Measurements from ENCODE around the gene ZFP62. TPM values are rescaled to one million over a fixed set of nuclear protein-coding genes. Genes with fewer than 3 reads are reported as not detected.
A peak's percentile ranks its signal among the peaks of the same experiment; 100 is the strongest.

Gene ZFP62
- total RNA-seq, 1 donor from 2014 or later, result 65.4 TPM

DNA sequence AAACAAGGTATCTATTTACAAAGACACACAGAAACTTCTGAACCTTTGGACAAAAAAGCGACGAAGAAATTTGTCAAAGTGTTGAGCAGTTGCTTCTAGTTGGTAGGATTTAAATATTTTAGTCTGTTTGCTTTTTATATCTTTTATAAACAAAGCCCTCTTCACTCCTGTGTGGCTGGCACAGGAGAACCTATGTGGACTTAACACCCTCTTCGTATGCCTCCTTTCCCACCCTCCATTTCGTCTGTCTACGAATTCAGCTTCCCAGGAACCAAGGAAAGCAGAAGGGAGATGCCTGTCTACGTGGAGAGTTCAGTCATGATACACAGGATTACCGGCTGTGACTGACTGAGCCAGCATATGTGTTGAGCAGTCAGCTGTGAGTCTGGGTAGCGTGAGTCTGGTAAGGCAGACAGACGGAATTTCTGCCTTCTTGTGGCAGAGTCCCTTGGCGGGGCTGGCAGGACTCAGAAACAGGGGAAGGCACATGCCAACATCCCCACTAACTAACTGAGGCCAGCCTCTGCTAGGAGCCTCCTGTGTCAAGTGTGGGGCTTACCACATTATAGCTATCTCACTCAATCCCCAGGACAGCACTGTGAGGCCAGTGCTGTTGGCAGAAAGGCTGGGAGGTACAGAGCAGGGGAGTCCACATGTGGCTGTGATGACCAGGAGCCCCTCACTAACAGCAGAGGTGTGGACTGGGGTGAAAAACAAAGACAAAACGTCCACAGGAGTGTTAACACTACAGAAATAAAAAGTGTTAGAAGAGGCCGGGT, 13.9 kb upstream of the ZFP62 start:
- Histone ChIP-seq H3K79me2 (ENCODE audit: low read depth) (no peaks in the 10 kb centered on the region), H3K36me3 (no peaks in the 10 kb centered on the region), H3K4me1 (peaks cover 12% of the 10 kb centered on the region), H3K27me3 (peaks cover 11% of the 10 kb centered on the region), H3K27ac (no peak overlapping the region), H3K4me3 (no peak overlapping the region), H3K4me2 (no peak overlapping the region), H4K20me1 (ENCODE audit: low read depth) (no peaks in the 10 kb centered on the region), H3K9ac (no peak overlapping the region), H3F3A (ENCODE audit: low read depth) (no peaks in the 10 kb centered on the region), H3K9me3 (ENCODE audit: low read depth) (no peaks in the 10 kb centered on the region), H2AFZ (replicated peaks) (no peak overlapping the region)
- Mint-ChIP-seq H3K27ac (no peak overlapping the region), H3K9me3 (peaks cover 3% of the 10 kb centered on the region), H3K36me3 (no peaks in the 10 kb centered on the region), H3K4me1 (peaks cover 10% of the 10 kb centered on the region), H3K27me3 (ENCODE audit: insufficient read depth, low read depth) (peaks cover 2% of the 10 kb centered on the region), H3K4me3 (no peak overlapping the region)
- TF ChIP-seq, protein P1, sequence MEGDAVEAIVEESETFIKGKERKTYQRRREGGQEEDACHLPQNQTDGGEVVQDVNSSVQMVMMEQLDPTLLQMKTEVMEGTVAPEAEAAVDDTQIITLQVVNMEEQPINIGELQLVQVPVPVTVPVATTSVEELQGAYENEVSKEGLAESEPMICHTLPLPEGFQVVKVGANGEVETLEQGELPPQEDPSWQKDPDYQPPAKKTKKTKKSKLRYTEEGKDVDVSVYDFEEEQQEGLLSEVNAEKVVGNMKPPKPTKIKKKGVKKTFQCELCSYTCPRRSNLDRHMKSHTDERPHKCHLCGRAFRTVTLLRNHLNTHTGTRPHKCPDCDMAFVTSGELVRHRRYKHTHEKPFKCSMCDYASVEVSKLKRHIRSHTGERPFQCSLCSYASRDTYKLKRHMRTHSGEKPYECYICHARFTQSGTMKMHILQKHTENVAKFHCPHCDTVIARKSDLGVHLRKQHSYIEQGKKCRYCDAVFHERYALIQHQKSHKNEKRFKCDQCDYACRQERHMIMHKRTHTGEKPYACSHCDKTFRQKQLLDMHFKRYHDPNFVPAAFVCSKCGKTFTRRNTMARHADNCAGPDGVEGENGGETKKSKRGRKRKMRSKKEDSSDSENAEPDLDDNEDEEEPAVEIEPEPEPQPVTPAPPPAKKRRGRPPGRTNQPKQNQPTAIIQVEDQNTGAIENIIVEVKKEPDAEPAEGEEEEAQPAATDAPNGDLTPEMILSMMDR (IDR thresholded peaks at IDR 0.05), result no peak
- TF ChIP-seq EZH2phosphoT487 (IDR thresholded peaks at IDR 0.05) (no peak), EZH2 (IDR thresholded peaks at IDR 0.05) (no peak)
- no peak for DNase-seq (ENCODE audit: low spot score)

DNA sequence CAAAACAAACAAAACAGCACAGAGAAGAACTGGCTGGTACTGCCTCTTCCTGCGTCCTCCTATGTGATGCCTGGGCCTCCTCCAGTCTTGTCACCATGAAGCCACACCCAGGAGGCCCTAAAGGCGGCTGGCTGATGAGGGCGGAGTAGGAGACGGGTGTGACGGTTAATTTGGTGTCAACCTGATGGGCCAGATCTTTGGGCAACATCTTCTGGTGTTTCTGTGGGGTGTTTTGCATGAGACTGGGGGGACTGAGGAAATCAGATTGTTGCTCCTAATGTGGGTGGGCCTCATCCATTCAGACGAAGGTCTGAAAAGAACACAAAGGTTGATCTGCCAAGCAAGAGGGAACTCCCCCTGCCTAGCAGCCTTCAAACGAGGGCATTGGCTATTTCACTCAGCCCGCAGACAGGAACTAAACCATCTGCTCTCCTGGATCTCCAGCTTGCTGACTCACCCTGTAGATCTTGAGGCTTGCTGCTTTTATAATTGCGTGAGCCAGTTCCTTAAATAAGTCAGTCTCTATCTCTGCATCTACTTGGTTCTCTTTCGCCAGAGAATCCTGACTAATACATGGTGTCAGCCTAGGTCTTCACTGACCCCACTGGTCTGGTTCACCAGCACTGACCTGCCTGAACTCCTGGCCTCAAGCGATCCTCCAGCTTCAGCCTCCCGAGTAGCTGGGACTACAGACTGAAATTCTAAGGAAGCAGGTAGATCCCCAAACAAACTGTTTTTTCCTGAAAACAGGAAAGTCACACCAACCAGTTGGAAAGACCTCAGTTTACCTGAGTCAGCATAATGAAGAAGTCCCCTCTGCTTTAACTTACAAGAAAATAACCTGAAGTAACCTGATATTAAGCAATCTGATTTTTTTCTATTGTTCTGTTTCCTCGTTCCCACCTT, 12.8 kb upstream of the ZFP62 start:
- H3K4me2 ChIP-seq, result no peak overlapping the region
- H3K27ac Mint-ChIP-seq, result no peak overlapping the region
- H3F3A ChIP-seq (ENCODE audit: low read depth), result no peaks in the 10 kb centered on the region
- peaks cover 3% of the 10 kb centered on the region for H3K9me3 Mint-ChIP-seq
- peaks cover 12% of the 10 kb centered on the region for H3K4me1 ChIP-seq
- no peak overlapping the region for H3K4me3 ChIP-seq
- peaks cover 10% of the 10 kb centered on the region for H3K4me1 Mint-ChIP-seq
- no peak for DNase-seq (ENCODE audit: low spot score)
- H3K36me3 Mint-ChIP-seq, result no peaks in the 10 kb centered on the region
- peaks cover 2% of the 10 kb centered on the region for H3K27me3 Mint-ChIP-seq (ENCODE audit: insufficient read depth, low read depth)
- no peaks in the 10 kb centered on the region for H3K79me2 ChIP-seq (ENCODE audit: low read depth)
- no peak overlapping the region for H3K9ac ChIP-seq
- TF ChIP-seq EZH2 (IDR thresholded peaks at IDR 0.05) (no peak), EZH2phosphoT487 (IDR thresholded peaks at IDR 0.05) (no peak)
- TF ChIP-seq, protein P1 (IDR thresholded peaks at IDR 0.05), result no peak
- peak overlapping the region; percentile 72 for H2AFZ ChIP-seq (replicated peaks)
- H3K4me3 Mint-ChIP-seq, result no peak overlapping the region
- H3K36me3 ChIP-seq, result no peaks in the 10 kb centered on the region
- no peaks in the 10 kb centered on the region for H3K9me3 ChIP-seq (ENCODE audit: low read depth)
- peaks cover 1% of the 10 kb centered on the region for H3K27me3 ChIP-seq
- H4K20me1 ChIP-seq (ENCODE audit: low read depth), result no peaks in the 10 kb centered on the region
- H3K27ac ChIP-seq, result no peak overlapping the region

DNA sequence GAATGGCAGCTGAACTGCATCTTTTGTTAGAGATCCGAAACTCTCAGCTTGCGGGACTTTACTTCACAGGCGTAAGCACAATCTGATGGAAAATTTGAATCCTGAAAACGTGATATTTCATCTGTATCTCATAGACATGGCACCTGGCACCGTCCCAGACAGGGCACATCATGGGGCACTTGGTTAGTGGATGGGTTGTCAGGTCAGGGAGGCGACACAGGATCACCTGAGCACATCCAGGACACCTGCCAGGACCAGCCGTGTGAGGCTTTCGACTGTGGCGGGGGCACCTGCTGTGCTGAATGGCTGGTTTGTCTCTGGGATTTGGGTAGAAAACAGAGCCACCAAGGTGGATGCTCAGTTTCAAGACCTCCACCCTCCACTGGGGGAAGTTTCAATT, 11.3 kb upstream of the ZFP62 start:
- Histone ChIP-seq H3K4me3 (no peak overlapping the region), H3K79me2 (ENCODE audit: low read depth) (no peaks in the 10 kb centered on the region), H3K4me2 (no peak overlapping the region), H3K9ac (no peak overlapping the region), H3K27me3 (no peaks in the 10 kb centered on the region), H3F3A (ENCODE audit: low read depth) (no peaks in the 10 kb centered on the region), H3K27ac (no peak overlapping the region), H2AFZ (replicated peaks) (no peak overlapping the region), H3K36me3 (no peaks in the 10 kb centered on the region), H3K4me1 (peaks cover 12% of the 10 kb centered on the region), H4K20me1 (ENCODE audit: low read depth) (no peaks in the 10 kb centered on the region), H3K9me3 (ENCODE audit: low read depth) (no peaks in the 10 kb centered on the region)
- peak overlapping the region; percentile 36 for H3K27ac Mint-ChIP-seq
- no peak for TF ChIP-seq EZH2 (IDR thresholded peaks at IDR 0.05)
- TF ChIP-seq, protein P1 (IDR thresholded peaks at IDR 0.05), result no peak
- TF ChIP-seq EZH2phosphoT487 (IDR thresholded peaks at IDR 0.05), result no peak
- H3K27me3 Mint-ChIP-seq (ENCODE audit: insufficient read depth, low read depth), result peaks cover 2% of the 10 kb centered on the region
- no peak for DNase-seq (ENCODE audit: low spot score)
- H3K36me3 Mint-ChIP-seq, result no peaks in the 10 kb centered on the region
- H3K9me3 Mint-ChIP-seq, result no peaks in the 10 kb centered on the region
- H3K4me3 Mint-ChIP-seq, result no peak overlapping the region
- H3K4me1 Mint-ChIP-seq, result peaks cover 10% of the 10 kb centered on the region
